A549 (cell line): ENCODE data around the gene ENTPD5. TPM values are rescaled to one million over a fixed set of nuclear protein-coding genes. Genes with fewer than 3 reads are reported as not detected.
A peak's percentile ranks its signal among the peaks of the same experiment; 100 is the strongest.

Source experiments
- ATAC-seq, 2 experiments: fragments of 200-7000 bp in 1 of 2; fragments of >200 bp in 1 of 2; cut with Nextera tagmentation in 1 of 2; cut with Tn5 transposase in 1 of 2; 3 replicates each; pipeline versions ENCODE4 v1.8.0 to v1.9.1; 2018 to 2020; ENCODE audit warnings: mild to moderate bottlenecking in 1 of 2, moderate library complexity in 1 of 2
- CTCF ChIA-PET: fragments of 300-600 bp; sonication (Branson Sonifier 250); formaldehyde crosslinking; extraction: SDS; loops from one replicate; lab custom pipeline; 2021; ENCODE audit warnings: antibody characterized with exemption, inconsistent platforms; lab: Yijun Ruan, JAX
- POLR2A ChIA-PET: fragments of 350-600 bp; formaldehyde crosslinking; extraction: SDS; loops from one replicate; lab custom pipeline; 2021; ENCODE audit warnings: antibody characterized with exemption, inconsistent platforms; lab: Yijun Ruan, JAX
- DNase-seq, 2 experiments: peaks; one replicate each; pipeline versions ENCODE4 v3.0.0 to v3.0.0-alpha.2; 2011 to 2016; ENCODE audit warnings: low read depth in 1 of 2, low spot score in 1 of 2
- FAIRE-seq: peaks from 2 replicates; lab custom pipeline; 2011; peaks lifted over from hg19 to GRCh38; lab: Jason Lieb, UNC
- H3K27ac ChIP-seq, 2 experiments: fragments of >200 bp; sonication (Bioruptor Twin); formaldehyde crosslinking; 3 replicates each; pipeline ENCODE4 v1.5.1; 2016 to 2017
- H3K4me1 ChIP-seq: fragments of >200 bp; sonication (Bioruptor Twin); formaldehyde crosslinking; 3 replicates; pipeline ENCODE4 v1.6.1; 2016
- H3K4me2 ChIP-seq: fragments of >200 bp; sonication (Bioruptor Twin); formaldehyde crosslinking; 3 replicates; pipeline ENCODE4 v1.6.1; 2016
- H3K4me3 ChIP-seq: fragments of >200 bp; sonication (Bioruptor Twin); formaldehyde crosslinking; 3 replicates; pipeline ENCODE4 v1.5.1; 2016
- H3K9me3 ChIP-seq: fragments of >200 bp; sonication (Bioruptor Twin); formaldehyde crosslinking; 3 replicates; pipeline ENCODE4 v1.6.1; 2016
- BHLHE40 ChIP-seq: IDR thresholded peaks from 2 replicates; pipeline ENCODE4 v1.6.1; 2012; ENCODE audit warnings: low read depth, low read length, inconsistent platforms
- CBX2 ChIP-seq: fragments of 200-600 bp; sonication (generic); IDR thresholded peaks from 2 replicates; pipeline ENCODE4 v1.6.1; 2016; ENCODE audit warnings: low read depth, mild to moderate bottlenecking, borderline replicate concordance
- CHD2 ChIP-seq: fragments of 150-350 bp; IDR thresholded peaks from 2 replicates; pipeline ENCODE4 v1.6.1; 2014; ENCODE audit warnings: low read length; ENCODE audit not compliant: partially characterized antibody
- EP300 ChIP-seq, 2 experiments: fragments of >200 bp; sonication (Bioruptor Twin); formaldehyde crosslinking; IDR thresholded peaks; 2 replicates in 1 of 2; 3 replicates in 1 of 2; pipeline ENCODE4 v1.6.1; 2016 to 2017
- FOSB ChIP-seq: fragments of 250-450 bp; sonication (Bioruptor Pico); IDR thresholded peaks from 2 replicates; pipeline ENCODE4 v1.5.0; 2020; ENCODE audit warnings: mild to moderate bottlenecking, moderate library complexity
- FOSL2 ChIP-seq, 2 experiments: fragments of 450-650 bp in 1 of 2; fragments of >200 bp in 1 of 2; sonication (Bioruptor Twin) in 1 of 2; formaldehyde crosslinking; IDR thresholded peaks; 2 replicates each; pipeline versions ENCODE4 v1.5.0 to v1.6.1; 2016 to 2020; ENCODE audit warnings: mild to moderate bottlenecking in 1 of 2, moderate library complexity in 1 of 2
- GATA3 ChIP-seq: IDR thresholded peaks from 2 replicates; pipeline ENCODE4 v1.6.1; 2012; ENCODE audit warnings: borderline replicate concordance
- HEYL ChIP-seq: fragments of 250-450 bp; sonication (Bioruptor Pico); IDR thresholded peaks from 2 replicates; pipeline ENCODE4 v1.8.0; 2021; ENCODE audit warnings: mild to moderate bottlenecking, moderate library complexity
- HOXB13 ChIP-seq: fragments of 250-450 bp; sonication (Bioruptor Pico); IDR thresholded peaks from 2 replicates; pipeline ENCODE4 v1.5.0; 2020; ENCODE audit warnings: low read depth, mild to moderate bottlenecking, moderate library complexity
- JUN ChIP-seq, 2 experiments: fragments of >200 bp; sonication (Bioruptor Twin); formaldehyde crosslinking; IDR thresholded peaks; 2 replicates in 1 of 2; 3 replicates in 1 of 2; pipeline ENCODE4 v1.6.1; 2016 to 2017
- JUNB ChIP-seq: fragments of >200 bp; sonication (Bioruptor Twin); formaldehyde crosslinking; IDR thresholded peaks from 2 replicates; pipeline ENCODE4 v1.6.1; 2016
- KDM5A ChIP-seq: fragments of 200-600 bp; sonication (generic); IDR thresholded peaks from 2 replicates; pipeline ENCODE4 v1.6.1; 2016; ENCODE audit warnings: antibody characterized with exemption, mild to moderate bottlenecking
- MAFK ChIP-seq: fragments of 450-650 bp; IDR thresholded peaks from 2 replicates; pipeline ENCODE4 v1.6.1; 2014; ENCODE audit not compliant: partially characterized antibody
- NFE2L2 ChIP-seq: fragments of 150-350 bp; conservative IDR thresholded peaks from 2 replicates; pipeline ENCODE4 v1.6.1; 2014; ENCODE audit warnings: low read length
- NPAS2 ChIP-seq: fragments of 250-450 bp; sonication (Bioruptor Pico); IDR thresholded peaks from 2 replicates; pipeline ENCODE4 v1.8.0; 2022; ENCODE audit warnings: mild to moderate bottlenecking, moderate library complexity, borderline replicate concordance
- NR3C1 ChIP-seq: fragments of >200 bp; sonication (Bioruptor Twin); formaldehyde crosslinking; IDR thresholded peaks from 3 replicates; pipeline ENCODE4 v1.6.1; 2017
- PHF8 ChIP-seq: fragments of 200-600 bp; sonication (generic); IDR thresholded peaks from 2 replicates; pipeline ENCODE4 v1.6.1; 2016; ENCODE audit warnings: low read depth, mild to moderate bottlenecking, antibody characterized with exemption, moderate library complexity, borderline replicate concordance
- POLR2AphosphoS2 ChIP-seq: conservative IDR thresholded peaks from 2 replicates; pipeline ENCODE4 v1.6.1; 2012; ENCODE audit warnings: low read length, improper control_type of control experiment, inconsistent platforms
- RFX5 ChIP-seq: fragments of 450-650 bp; IDR thresholded peaks from 2 replicates; pipeline ENCODE4 v1.7.1; 2014; ENCODE audit warnings: antibody characterized with exemption, mild to moderate bottlenecking, moderate library complexity
- RNF2 ChIP-seq: fragments of 200-600 bp; sonication (generic); IDR thresholded peaks from 2 replicates; pipeline ENCODE4 v1.6.1; 2016; ENCODE audit warnings: low read depth, mild to moderate bottlenecking, antibody characterized with exemption, moderate library complexity, borderline replicate concordance
- SREBF2 ChIP-seq: fragments of 450-650 bp; IDR thresholded peaks from 2 replicates; pipeline ENCODE4 v1.6.1; 2014; ENCODE audit warnings: mild to moderate bottlenecking, moderate library complexity
- TFCP2L1 ChIP-seq: fragments of 250-450 bp; sonication (Bioruptor Pico); IDR thresholded peaks from 2 replicates; pipeline ENCODE4 v1.5.0; 2021; ENCODE audit warnings: mild to moderate bottlenecking
- ZC3H11A ChIP-seq: fragments of 450-650 bp; IDR thresholded peaks from 2 replicates; pipeline ENCODE4 v1.6.1; 2014; ENCODE audit warnings: antibody characterized with exemption, mild to moderate bottlenecking
- ZSCAN20 ChIP-seq: fragments of 250-450 bp; sonication (Bioruptor Pico); IDR thresholded peaks from 2 replicates; pipeline ENCODE4 v1.8.0; 2022; ENCODE audit warnings: mild to moderate bottlenecking, moderate library complexity
- WGBS: methylation state at CpG from one replicate; pipeline ENCODE4 v1.1.6; 2017; ENCODE audit errors: missing lambda C conversion rate; 5-methylcytosine and 5-hydroxymethylcytosine counted together
- polyA plus RNA-seq, 4 experiments: library from polyadenylated mRNA; depleted of rRNA in 3 of 4; stranded (reverse); fragments of >200 nt; fragmentation: RNase III in 1 of 4; extraction: RNeasy Plus Mini Kit Qiagen cat#74134 plus additional on column Dnase treatment in 1 of 4; gene quantifications; 2 replicates in 3 of 4; 3 replicates in 1 of 4; pipeline ENCODE4 v1.2.3, GENCODE V29; 2011 to 2017
- TF ChIP-seq, protein P1 (sequence below): fragments of >200 bp; sonication (Bioruptor Twin); formaldehyde crosslinking; IDR thresholded peaks from 3 replicates; pipeline ENCODE4 v1.5.1; 2016
- TF ChIP-seq, protein P2 (sequence below): fragments of 250-450 bp; sonication (Bioruptor Pico); IDR thresholded peaks from 2 replicates; pipeline ENCODE4 v1.5.0; 2021; ENCODE audit warnings: mild to moderate bottlenecking, moderate library complexity, borderline replicate concordance
- TF ChIP-seq, protein P3 (sequence below): fragments of 250-450 bp; sonication (Bioruptor Pico); IDR thresholded peaks from 2 replicates; pipeline ENCODE4 v1.5.0; 2020; ENCODE audit warnings: low read depth, mild to moderate bottlenecking, moderate library complexity
- TF ChIP-seq, protein P4 (sequence below): IDR thresholded peaks from 2 replicates; pipeline ENCODE4 v1.6.1; 2012

Gene ENTPD5
- polyA plus RNA-seq, 2 of the 4 experiments (the other 2 are of a cell fraction): 6.0 to 17.4 TPM

DNA sequence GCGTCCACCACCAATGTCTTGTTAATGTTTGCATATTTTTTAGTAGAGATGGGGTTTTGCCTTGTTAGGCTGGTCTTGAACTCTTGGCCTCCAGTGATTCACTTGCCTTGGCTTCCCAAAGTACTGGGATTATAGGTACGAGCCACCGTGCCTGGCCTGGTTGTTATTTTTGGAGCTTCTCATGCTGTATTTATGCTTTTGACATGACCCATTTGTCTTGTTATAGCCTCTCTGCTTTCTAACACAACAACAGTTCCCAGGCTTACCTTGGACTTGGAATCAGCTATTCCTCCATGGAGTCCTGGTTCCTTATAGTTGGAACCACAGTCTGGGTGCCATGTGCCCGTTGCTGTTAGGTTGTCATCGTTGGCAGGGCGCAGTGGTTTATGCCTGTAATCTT is 102.8 kb downstream of the ENTPD5 start:
- Histone ChIP-seq H3K4me1 (0 out of 3 replicates have a peak, but pooled peaks cover 6% of the 10 kb centered on the region), H3K9me3 (0 out of 3 replicates have a peak, but pooled peaks cover 4% of the 10 kb centered on the region), H3K4me3 (no peak overlapping the region), H3K27ac (no peak overlapping the region), H3K4me2 (no peak overlapping the region)
- ChIA-PET CTCF (interaction anchor here (0.6 to 1.9 kb wide), 2 partner anchors 31 to 62 kb away, joined by 3 to 4 read pairs; no protein-coding TSS in a partner anchor), POLR2A (no interaction called here)
- WGBS: 95% methylated on average over 6 of the region's 6 CpGs
- no peak for TF ChIP-seq PHF8
- no peak for TF ChIP-seq HOXB13 (CRISPR knock-in tag)
- no peak for TF ChIP-seq ZSCAN20 (CRISPR knock-in tag)
- TF ChIP-seq NPAS2 (CRISPR knock-in tag): no peak
- TF ChIP-seq MAFK: no peak
- no peak for TF ChIP-seq SREBF2
- TF ChIP-seq ZC3H11A: no peak
- TF ChIP-seq JUN (IDR thresholded peaks at IDR 0.05): no peak
- no peak for ATAC-seq
- no peak for FAIRE-seq
- DNase-seq: no peak

DNA sequence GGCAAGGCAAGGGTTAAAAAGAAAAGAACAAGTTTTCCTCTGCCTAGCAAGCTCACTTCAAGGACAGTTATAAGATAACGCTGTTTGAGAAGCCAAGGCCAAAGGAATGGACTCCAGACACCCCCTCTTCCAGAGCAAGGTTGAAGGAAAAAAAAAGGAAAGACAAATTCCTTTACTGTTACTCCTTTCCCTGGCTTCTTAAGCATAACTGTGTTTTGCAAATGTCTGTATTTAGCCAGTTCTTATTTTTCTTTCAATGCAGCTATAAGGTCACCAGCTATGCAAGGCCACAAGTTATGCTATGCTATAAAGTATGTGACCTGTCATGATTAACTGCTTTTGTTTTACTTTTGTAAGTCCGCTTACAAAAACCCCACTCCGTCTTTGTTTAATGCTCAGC is 105.8 kb downstream of the ENTPD5 start:
- H3K4me1 ChIP-seq: 0 out of 3 replicates have a peak, but pooled peaks cover 6% of the 10 kb centered on the region
- H3K9me3 ChIP-seq: 0 out of 3 replicates have a peak, but pooled peaks cover 4% of the 10 kb centered on the region
- POLR2A ChIA-PET: no interaction called here
- H3K27ac ChIP-seq: no peak overlapping the region
- CTCF ChIA-PET: interaction anchor here (1.9 to 2.2 kb wide), 2 partner anchors 15 to 22 kb away, joined by 5 to 10 read pairs; no protein-coding TSS in a partner anchor
- WGBS: 98% methylated on average over 3 of the region's 3 CpGs
- DNase-seq: peak in 1 of 2 experiments; percentile 38
- TF ChIP-seq JUN (IDR thresholded peaks at IDR 0.05) (no peak), POLR2AphosphoS2 (no peak), RNF2 (no peak), FOSL2 (IDR thresholded peaks at IDR 0.05) (no peak), FOSL2 (CRISPR knock-in tag; IDR thresholded peaks at IDR 0.05) (no peak), CHD2 (no peak), RFX5 (no peak), SREBF2 (no peak), GATA3 (no peak), FOSB (no peak), TFCP2L1 (CRISPR knock-in tag) (no peak), ZSCAN20 (CRISPR knock-in tag) (no peak), JUNB (no peak), HEYL (no peak)
- TF ChIP-seq, protein P1, sequence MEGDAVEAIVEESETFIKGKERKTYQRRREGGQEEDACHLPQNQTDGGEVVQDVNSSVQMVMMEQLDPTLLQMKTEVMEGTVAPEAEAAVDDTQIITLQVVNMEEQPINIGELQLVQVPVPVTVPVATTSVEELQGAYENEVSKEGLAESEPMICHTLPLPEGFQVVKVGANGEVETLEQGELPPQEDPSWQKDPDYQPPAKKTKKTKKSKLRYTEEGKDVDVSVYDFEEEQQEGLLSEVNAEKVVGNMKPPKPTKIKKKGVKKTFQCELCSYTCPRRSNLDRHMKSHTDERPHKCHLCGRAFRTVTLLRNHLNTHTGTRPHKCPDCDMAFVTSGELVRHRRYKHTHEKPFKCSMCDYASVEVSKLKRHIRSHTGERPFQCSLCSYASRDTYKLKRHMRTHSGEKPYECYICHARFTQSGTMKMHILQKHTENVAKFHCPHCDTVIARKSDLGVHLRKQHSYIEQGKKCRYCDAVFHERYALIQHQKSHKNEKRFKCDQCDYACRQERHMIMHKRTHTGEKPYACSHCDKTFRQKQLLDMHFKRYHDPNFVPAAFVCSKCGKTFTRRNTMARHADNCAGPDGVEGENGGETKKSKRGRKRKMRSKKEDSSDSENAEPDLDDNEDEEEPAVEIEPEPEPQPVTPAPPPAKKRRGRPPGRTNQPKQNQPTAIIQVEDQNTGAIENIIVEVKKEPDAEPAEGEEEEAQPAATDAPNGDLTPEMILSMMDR: no peak
- TF ChIP-seq, protein P2, sequence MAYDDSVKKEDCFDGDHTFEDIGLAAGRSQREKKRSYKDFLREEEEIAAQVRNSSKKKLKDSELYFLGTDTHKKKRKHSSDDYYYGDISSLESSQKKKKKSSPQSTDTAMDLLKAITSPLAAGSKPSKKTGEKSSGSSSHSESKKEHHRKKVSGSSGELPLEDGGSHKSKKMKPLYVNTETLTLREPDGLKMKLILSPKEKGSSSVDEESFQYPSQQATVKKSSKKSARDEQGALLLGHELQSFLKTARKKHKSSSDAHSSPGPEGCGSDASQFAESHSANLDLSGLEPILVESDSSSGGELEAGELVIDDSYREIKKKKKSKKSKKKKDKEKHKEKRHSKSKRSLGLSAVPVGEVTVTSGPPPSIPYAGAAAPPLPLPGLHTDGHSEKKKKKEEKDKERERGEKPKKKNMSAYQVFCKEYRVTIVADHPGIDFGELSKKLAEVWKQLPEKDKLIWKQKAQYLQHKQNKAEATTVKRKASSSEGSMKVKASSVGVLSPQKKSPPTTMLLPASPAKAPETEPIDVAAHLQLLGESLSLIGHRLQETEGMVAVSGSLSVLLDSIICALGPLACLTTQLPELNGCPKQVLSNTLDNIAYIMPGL: no peak
- TF ChIP-seq, all 56 proteins: peak for 0
- ATAC-seq (no peak), FAIRE-seq (no peak)
- Histone ChIP-seq H3K4me2 (no peak overlapping the region), H3K4me3 (no peak overlapping the region)

DNA sequence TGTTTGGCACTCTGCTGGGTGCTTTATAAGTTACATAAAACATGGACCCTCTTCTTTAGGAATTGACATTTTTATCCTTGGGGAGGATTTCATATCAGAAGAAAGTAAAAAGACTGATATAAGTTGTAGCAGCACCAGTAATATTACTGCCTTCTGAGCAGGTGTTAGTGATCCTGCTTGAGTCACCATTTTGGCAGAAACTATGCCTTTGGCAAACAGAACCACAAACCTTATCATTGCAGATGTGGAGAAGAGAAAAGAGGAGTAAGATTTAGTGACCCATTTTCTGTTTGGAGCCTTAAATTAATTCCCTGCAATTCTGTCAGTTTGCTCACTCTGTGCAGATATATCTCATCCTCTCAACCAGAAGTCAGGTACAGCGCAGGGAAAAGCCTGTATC is 109.4 kb downstream of the ENTPD5 start:
- Histone ChIP-seq H3K9me3 (0 out of 3 replicates have a peak, but pooled peaks cover 4% of the 10 kb centered on the region), H3K4me3 (no peak overlapping the region), H3K4me1 (no peaks in the 10 kb centered on the region), H3K27ac (no peak overlapping the region), H3K4me2 (no peak overlapping the region)
- CTCF ChIA-PET: interaction anchor here (0.7 kb wide), 1 partner anchor 56 kb away, joined by 3 read pairs; no protein-coding TSS in a partner anchor
- POLR2A ChIA-PET: no interaction called here
- 96% methylated on average over 1 of the region's 1 CpG for WGBS
- ATAC-seq: no peak
- DNase-seq: no peak
- FAIRE-seq: no peak
- TF ChIP-seq EP300 (IDR thresholded peaks at IDR 0.05) (no peak), JUNB (no peak), CBX2 (no peak), NR3C1 (no peak), BHLHE40 (no peak), TFCP2L1 (CRISPR knock-in tag) (no peak), KDM5A (no peak), NFE2L2 (no peak)
- TF ChIP-seq, protein P1: no peak
- TF ChIP-seq, protein P3, sequence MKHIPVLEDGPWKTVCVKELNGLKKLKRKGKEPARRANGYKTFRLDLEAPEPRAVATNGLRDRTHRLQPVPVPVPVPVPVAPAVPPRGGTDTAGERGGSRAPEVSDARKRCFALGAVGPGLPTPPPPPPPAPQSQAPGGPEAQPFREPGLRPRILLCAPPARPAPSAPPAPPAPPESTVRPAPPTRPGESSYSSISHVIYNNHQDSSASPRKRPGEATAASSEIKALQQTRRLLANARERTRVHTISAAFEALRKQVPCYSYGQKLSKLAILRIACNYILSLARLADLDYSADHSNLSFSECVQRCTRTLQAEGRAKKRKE: no peak
- TF ChIP-seq, protein P4, sequence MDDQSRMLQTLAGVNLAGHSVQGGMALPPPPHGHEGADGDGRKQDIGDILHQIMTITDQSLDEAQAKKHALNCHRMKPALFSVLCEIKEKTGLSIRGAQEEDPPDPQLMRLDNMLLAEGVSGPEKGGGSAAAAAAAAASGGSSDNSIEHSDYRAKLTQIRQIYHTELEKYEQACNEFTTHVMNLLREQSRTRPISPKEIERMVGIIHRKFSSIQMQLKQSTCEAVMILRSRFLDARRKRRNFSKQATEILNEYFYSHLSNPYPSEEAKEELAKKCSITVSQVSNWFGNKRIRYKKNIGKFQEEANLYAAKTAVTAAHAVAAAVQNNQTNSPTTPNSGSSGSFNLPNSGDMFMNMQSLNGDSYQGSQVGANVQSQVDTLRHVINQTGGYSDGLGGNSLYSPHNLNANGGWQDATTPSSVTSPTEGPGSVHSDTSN: no peak
